Measurements from ENCODE around the gene ANKRD63. TPM values are rescaled to one million over a fixed set of nuclear protein-coding genes. Genes with fewer than 3 reads are reported as not detected.

The ANKRD63 gene
- polyA plus RNA-seq, 1 donor (not counting 4 experiments of a cell fraction or from before 2014, with no cell fraction given): not detected

- no peak overlapping the region for H3K4me3 ChIP-seq (ENCODE audit: control insufficient read depth in 2 of 3, extremely low read depth in 1 of 3, insufficient read depth in 2 of 3, low read depth in 1 of 3, low read length in 3 of 3)
- H4K20me1 ChIP-seq (ENCODE audit: control insufficient read depth, extremely low read depth, insufficient read depth, low read length): no peaks in the 10 kb centered on the region
- DNase-seq (ENCODE audit: low read depth, low spot score) (no peak), FAIRE-seq (peak; percentile 81)
- TF ChIP-seq, protein P1, sequence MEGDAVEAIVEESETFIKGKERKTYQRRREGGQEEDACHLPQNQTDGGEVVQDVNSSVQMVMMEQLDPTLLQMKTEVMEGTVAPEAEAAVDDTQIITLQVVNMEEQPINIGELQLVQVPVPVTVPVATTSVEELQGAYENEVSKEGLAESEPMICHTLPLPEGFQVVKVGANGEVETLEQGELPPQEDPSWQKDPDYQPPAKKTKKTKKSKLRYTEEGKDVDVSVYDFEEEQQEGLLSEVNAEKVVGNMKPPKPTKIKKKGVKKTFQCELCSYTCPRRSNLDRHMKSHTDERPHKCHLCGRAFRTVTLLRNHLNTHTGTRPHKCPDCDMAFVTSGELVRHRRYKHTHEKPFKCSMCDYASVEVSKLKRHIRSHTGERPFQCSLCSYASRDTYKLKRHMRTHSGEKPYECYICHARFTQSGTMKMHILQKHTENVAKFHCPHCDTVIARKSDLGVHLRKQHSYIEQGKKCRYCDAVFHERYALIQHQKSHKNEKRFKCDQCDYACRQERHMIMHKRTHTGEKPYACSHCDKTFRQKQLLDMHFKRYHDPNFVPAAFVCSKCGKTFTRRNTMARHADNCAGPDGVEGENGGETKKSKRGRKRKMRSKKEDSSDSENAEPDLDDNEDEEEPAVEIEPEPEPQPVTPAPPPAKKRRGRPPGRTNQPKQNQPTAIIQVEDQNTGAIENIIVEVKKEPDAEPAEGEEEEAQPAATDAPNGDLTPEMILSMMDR (optimal IDR thresholded peaks at IDR 0.05 in 1 of 3, IDR thresholded peaks at IDR 0.05 in 1 of 3, conservative IDR thresholded peaks at IDR 0.05 in 1 of 3; ENCODE audit: extremely low read depth in 1 of 3, insufficient read depth in 2 of 3, low read length in 3 of 3): no peak
- TF ChIP-seq EZH2 (IDR thresholded peaks at IDR 0.05; ENCODE audit: low read length): no peak
- no peaks in the 10 kb centered on the region for H3K36me3 ChIP-seq (ENCODE audit: control insufficient read depth in 2 of 2, extremely low read depth in 1 of 2, insufficient read depth in 2 of 2, low read length in 2 of 2)
- H3K27ac ChIP-seq (ENCODE audit: control insufficient read depth, insufficient read depth, low read length): peak overlapping the region; percentile 57
- H3K4me2 ChIP-seq (ENCODE audit: control insufficient read depth, extremely low read depth, insufficient read depth, low read depth, low read length): peak overlapping the region; percentile 40
- no peaks in the 10 kb centered on the region for H3K9me1 ChIP-seq (ENCODE audit: control insufficient read depth, extremely low read depth, insufficient read depth, low read length)
- H3K4me1 ChIP-seq (ENCODE audit: control insufficient read depth, extremely low read depth, insufficient read depth, low read length): peaks cover 63% of the 10 kb centered on the region
- H3K9me3 ChIP-seq (ENCODE audit: control insufficient read depth, low read depth, low read length): no peaks in the 10 kb centered on the region
- dilution Hi-C loops (cut with MboI; ENCODE audit: extremely low pct_ligation_motif_present, low sequenced_read_pairs): no loop called here
- no peaks in the 10 kb centered on the region for H3K27me3 ChIP-seq (ENCODE audit: control insufficient read depth, extremely low read depth, insufficient read depth, low read length)
- H2AFZ ChIP-seq (ENCODE audit: control insufficient read depth, low read length): peak overlapping the region; percentile 81
- H3K9ac ChIP-seq (ENCODE audit: control insufficient read depth, extremely low read depth, insufficient read depth, low read length): peak overlapping the region; percentile 48
- no peaks in the 10 kb centered on the region for H3K79me2 ChIP-seq (ENCODE audit: control insufficient read depth, insufficient read depth, low read length)
These were observed 50.2 kb downstream of the ANKRD63 start for GRCh38 chr15:40232625-40233070.

Other genes starting within 250 kb of the ANKRD63 start
- 272 to 407 TPM (median 324 TPM) in 3 replicates for gene SRP14, start 243.9 kb downstream of the ANKRD63 start, polyA plus RNA-seq
- gene BMF, start 174.2 kb downstream of the ANKRD63 start, polyA plus RNA-seq: 0.05 to 0.30 TPM (median 0.13 TPM) in 3 replicates
- gene BUB1B, start 122.0 kb downstream of the ANKRD63 start, polyA plus RNA-seq: 3.3 to 19.7 TPM (median 9.3 TPM) in 3 replicates
- 9.6 to 19.2 TPM (median 11.5 TPM) in 3 replicates for gene PAK6, start 44.0 kb downstream of the ANKRD63 start, polyA plus RNA-seq
- 0.52 to 1.1 TPM (median 0.73 TPM) in 3 replicates for gene PLCB2, start 24.9 kb upstream of the ANKRD63 start, polyA plus RNA-seq
- 9.1 to 15.2 TPM (median 13.5 TPM) in 3 replicates for gene INAFM2, start 40.6 kb upstream of the ANKRD63 start, polyA plus RNA-seq
- gene CCDC9B, start 57.9 kb upstream of the ANKRD63 start, polyA plus RNA-seq: 6.3 to 9.6 TPM (median 7.4 TPM) in 3 replicates
- gene PHGR1, start 68.0 kb upstream of the ANKRD63 start, polyA plus RNA-seq: not detected in 3 replicates
- 0.12 to 0.68 TPM (median 0.12 TPM) in 3 replicates for gene DISP2, start 75.2 kb upstream of the ANKRD63 start, polyA plus RNA-seq
- 21.0 to 42.8 TPM (median 42.4 TPM) in 3 replicates for gene KNSTRN, start 99.7 kb upstream of the ANKRD63 start, polyA plus RNA-seq
- gene IVD, start 122.7 kb upstream of the ANKRD63 start, polyA plus RNA-seq: 13.0 to 18.1 TPM (median 14.2 TPM) in 3 replicates
- 4.8 to 6.9 TPM (median 6.8 TPM) in 3 replicates for gene BAHD1, start 157.9 kb upstream of the ANKRD63 start, polyA plus RNA-seq
- 1.1 to 4.4 TPM (median 1.5 TPM) in 3 replicates for gene CHST14, start 187.9 kb upstream of the ANKRD63 start, polyA plus RNA-seq

Measured in keratinocyte (primary cell).